Measurements from ENCODE around the gene LRRC71.
"Not testable (repeated sequence)": the region's sequence is repeated elsewhere in the genome, so short reads cannot be mapped to it uniquely, and the experiment has no call there.

Gene LRRC71

DNA sequence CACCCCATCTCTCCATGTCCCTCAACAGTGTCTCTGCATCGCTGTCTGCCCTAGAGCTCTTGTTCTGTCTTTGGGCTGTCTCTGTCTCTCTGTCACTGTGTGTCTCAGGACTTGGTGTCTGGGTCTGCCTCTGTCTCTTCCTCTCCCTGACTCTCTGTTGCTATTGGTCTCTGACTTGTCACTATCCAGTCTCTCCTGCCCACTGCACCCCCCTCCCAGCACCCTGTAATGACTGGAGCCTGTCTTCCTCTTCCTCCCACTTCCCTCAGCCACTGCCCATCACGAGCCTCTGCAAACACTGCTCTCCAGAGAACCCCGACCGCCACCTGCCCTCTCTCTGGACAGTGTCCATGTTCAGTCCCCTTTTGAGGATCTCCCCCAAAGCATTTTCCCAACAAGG is 14.8 kb upstream of the LRRC71 start:
- DNase-seq (ENCODE audit: low read depth), result no peak

DNA sequence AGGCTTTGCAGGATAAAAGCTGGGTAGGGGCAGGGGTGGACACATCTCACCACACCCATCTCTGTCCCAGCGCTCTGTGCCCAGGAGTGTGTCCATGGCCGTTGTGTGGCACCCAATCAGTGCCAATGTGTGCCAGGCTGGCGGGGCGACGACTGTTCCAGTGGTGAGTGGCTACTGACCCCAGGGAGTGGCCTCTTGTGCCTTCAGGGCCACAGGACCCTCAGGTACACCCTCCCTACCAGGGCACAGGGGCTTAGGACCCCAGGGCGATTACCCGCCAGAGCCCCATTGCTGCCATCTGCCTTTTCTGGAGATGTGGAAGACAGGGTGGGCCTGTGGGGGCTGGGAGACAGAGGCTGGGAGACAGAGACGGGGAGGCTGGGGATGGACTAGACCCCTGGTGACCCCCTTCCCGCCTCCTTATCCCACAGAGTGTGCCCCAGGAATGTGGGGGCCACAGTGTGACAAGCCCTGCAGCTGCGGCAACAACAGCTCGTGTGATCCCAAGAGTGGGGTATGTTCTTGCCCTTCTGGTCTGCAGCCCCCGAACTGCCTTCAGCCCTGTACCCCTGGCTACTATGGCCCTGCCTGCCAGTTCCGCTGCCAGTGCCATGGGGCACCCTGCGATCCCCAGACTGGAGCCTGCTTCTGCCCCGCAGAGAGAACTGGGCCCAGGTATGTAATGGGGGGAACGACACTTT is 14.1 kb upstream of the LRRC71 start:
- no peak for DNase-seq (ENCODE audit: low read depth)

DNA sequence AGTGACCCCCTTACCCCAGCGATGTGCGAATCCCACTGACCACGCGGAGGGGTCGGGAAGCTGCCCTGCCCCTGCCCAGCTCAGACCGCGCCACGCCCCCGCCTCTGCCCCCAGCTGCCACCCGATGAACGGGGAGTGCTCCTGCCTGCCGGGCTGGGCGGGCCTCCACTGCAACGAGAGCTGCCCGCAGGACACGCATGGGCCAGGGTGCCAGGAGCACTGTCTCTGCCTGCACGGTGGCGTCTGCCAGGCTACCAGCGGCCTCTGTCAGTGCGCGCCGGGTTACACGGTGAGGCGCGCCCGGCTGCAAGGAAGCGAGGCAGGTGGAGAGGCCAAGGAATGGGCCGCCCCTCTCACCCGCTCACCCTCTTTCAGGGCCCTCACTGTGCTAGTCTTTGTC is 11.9 kb upstream of the LRRC71 start:
- no peak for DNase-seq (ENCODE audit: low read depth)

DNA sequence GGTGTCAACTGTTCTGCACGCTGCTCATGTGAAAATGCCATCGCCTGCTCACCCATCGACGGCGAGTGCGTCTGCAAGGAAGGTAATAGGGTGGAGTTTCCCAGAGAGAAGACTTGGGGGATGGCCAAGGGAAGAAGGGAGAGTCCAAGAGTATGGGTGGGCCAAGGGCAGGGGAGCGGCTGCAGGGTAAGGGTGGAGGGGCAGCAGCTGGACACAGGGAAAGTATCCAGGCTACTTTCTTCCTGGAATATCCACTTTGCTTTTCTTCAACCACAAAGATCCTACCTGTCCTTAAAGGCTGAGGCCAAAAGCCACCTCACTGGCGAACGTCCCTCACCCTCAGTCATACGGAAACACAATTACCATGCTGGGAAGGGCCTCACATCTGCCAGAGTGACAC is 11.5 kb upstream of the LRRC71 start:
- DNase-seq (ENCODE audit: low read depth), result no peak

DNA sequence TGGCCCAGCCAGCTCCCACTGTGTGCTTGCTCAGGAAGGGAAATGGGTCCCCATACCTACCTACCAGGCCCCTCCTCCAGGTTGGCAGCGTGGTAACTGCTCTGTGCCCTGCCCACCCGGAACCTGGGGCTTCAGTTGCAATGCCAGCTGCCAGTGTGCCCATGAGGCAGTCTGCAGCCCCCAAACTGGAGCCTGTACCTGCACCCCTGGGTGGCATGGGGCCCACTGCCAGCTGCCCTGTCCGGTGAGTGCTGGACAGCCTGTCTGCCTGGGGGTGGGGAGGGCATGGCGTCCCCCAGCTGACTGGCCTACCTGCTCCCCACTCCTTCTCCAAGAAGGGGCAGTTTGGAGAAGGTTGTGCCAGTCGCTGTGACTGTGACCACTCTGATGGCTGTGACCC is 10.8 kb upstream of the LRRC71 start:
- no peak for DNase-seq (ENCODE audit: low read depth)

DNA sequence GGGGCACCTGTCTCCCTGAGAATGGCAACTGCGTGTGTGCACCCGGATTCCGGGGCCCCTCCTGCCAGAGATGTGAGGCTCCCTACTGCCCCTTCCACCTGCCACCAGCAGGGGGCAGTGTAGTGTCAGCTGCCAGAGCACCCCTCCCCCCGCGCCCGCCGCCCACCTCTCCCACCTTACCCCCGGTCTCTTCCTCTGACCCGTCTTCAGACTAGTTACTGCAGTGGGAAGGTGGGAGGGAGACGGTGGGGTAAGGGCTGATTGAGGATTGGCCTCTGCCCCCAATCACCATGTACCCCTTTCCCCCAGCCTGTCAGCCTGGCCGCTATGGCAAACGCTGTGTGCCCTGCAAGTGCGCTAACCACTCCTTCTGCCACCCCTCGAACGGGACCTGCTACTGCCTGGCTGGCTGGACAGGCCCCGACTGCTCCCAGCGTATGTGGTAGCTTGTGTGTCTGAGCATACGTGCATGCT is 10.1 kb upstream of the LRRC71 start:
- peak; percentile 44 for DNase-seq (ENCODE audit: low read depth)

DNA sequence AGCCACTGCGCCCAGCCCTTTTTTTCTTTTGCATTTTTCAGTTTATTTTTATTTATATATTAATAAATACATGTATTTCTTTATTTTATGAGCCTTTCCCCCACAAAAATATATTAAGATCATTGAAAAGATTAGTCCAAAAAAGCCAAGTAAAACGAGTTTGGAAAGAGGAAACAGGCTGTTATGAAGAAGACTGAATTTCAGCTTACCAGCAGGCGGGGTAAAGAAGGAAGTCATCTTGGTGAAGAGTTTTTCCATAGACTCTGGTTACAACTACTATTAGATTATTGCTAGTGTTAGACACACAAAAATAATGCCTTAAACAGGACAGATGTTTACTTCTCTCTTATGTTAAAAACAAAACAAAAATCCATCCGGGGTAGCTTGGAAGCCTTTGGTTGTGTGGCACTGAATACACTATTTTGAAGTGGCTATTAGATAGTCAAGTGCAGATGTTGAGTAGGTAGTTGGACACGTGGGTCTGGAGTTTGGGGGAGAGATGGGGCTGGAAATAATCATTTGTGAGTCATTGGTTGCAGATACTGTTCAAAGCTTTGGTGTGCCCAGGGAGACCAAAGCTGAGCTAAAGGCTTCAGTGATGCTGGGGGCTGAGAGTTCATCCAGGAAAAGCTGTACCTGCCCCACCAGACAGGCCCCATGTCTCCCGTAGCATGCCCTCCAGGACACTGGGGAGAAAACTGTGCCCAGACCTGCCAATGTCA is 8.7 kb upstream of the LRRC71 start:
- no peak for DNase-seq (ENCODE audit: low read depth)

DNA sequence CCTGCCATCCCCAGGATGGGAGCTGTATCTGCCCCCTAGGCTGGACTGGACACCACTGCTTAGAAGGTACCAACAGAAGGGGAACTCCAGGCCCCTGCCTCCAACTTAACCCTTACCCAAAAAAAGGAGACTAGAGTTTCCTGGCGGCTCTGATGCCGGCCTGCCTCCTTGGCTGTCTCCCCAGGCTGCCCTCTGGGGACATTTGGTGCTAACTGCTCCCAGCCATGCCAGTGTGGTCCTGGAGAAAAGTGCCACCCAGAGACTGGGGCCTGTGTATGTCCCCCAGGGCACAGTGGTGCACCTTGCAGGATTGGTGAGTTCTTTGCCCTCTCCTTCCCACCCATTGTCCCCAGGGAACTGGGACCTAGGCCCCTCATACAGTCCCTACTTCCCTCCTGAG is 8.1 kb upstream of the LRRC71 start:
- no peak for DNase-seq (ENCODE audit: low read depth)

DNA sequence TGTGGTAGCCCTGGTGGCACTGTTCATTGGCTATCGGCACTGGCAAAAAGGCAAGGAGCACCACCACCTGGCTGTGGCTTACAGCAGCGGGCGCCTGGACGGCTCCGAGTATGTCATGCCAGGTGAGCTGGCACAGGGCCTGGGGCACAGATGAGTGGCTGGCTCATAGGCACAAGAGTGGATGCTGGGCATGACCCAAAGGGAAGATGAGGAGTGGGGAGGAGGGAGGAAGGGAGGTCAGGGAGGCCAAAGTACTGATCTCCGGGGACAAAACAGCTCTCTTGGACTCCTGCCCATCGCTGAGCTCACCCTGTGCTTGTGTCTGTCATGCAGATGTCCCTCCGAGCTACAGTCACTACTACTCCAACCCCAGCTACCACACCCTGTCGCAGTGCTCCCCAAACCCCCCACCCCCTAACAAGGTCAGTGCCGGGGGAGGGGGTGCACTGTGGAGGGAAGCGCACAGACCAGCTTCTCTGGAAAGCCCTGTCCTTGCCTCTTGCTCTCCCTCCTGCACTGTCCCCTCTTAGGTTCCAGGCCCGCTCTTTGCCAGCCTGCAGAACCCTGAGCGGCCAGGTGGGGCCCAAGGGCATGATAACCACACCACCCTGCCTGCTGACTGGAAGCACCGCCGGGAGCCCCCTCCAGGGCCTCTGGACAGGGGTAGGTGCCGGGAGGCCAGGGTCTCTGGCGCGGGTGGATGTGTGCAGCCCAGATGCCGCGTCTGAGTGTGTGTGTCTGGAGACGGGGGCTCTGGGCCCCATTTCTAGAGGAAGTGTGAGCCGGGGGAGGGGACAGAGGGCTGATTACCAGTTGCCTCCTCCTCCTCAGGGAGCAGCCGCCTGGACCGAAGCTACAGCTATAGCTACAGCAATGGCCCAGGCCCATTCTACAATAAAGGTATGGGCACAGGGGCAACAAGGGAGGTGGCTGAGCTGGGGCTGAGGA is 7.3 kb upstream of the LRRC71 start:
- DNase-seq (ENCODE audit: low read depth), result no peak

DNA sequence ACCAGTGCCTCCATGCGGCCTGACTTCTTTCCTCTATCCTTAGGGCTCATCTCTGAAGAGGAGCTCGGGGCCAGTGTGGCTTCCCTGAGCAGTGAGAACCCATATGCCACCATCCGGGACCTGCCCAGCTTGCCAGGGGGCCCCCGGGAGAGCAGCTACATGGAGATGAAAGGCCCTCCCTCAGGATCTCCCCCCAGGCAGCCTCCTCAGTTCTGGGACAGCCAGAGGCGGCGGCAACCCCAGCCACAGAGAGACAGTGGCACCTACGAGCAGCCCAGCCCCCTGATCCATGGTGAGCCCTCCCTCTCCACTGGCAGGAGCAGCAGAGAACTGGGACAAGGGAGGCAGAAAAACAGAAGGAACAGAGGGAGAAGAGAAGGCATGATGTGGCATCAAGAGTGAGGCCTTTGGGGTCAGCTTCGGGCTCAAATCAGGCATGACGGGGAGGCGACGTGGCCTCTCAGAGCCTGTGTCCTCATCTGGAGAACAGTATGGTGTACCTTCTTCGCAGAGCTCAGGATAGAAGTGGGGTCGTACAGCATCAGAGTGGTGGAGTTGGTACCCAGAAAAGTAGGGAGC is 6.5 kb upstream of the LRRC71 start:
- no peak for DNase-seq (ENCODE audit: low read depth)

DNA sequence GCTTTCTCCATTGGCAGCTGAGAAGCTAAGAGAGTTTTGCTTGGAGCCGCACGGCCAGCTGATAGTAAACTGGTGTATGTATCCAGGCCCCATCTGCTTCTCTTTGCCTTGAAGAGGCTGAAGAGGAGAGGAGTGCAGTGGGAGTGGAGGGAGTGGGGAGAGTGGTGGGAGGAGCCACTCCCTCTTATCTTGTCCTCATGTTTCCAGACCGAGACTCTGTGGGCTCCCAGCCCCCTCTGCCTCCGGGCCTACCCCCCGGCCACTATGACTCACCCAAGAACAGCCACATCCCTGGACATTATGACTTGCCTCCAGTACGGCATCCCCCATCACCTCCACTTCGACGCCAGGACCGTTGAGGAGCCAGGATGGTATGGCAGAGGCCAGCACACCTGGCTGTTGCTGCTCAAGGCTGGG is 6.0 kb upstream of the LRRC71 start:
- no peak for DNase-seq (ENCODE audit: low read depth)

DNA sequence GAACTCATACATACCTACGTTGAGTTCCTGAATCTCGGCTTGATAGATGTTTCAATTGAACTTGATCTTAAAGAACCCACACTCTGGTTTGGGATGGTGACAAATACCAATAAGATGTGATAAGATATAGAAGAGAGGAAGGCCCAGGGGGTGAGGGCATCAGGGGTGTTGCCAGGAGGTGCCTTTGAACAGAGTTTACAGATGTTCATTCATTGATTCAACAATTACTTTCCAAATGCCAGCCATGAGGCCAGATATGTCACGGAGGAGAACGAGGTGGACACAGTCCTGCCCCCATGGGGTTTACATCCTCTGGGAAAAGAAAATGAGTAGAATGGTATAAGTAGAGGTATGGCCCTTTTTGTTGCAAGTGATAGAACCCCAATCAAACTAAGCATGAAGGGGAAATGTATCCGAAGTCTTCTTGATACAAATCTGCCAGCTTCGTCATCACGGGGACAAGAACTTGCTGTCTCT is 659 bp downstream of the LRRC71 start:
- no peak for DNase-seq (ENCODE audit: low read depth)

DNA sequence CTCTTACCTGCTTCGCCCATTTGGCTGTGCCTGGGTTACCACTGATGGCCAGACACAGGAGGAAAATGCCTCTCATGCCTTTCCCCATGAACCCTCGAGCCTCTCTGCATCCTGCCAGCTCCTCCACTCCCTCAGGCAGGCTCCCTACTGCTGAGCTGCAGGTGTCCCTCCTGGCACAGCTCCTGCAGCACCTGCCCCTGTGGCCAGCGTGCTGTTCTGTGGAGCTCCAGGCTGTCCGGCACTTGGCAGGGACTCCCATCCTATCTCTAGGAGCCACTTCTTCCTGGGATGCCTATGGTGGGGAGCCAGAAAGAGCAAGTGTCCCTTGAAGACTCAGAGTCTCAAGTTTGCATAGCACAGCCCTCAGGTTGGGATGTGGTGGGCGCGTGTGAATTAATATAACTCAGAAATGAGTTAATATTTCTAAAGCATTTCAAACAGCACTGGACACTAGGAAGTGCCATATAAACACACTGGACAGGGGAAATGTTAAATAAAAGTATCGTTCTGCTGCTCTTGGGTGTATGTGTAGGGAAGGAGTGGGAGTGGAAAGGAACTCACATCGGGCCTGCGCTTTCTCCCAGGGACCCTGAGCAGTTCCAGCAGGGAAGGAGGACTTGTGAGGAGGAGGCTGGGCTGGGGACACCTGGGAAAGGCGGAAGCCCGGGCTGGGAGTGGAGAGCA is 2.7 kb downstream of the LRRC71 start:
- no peak for DNase-seq (ENCODE audit: low read depth)

DNA sequence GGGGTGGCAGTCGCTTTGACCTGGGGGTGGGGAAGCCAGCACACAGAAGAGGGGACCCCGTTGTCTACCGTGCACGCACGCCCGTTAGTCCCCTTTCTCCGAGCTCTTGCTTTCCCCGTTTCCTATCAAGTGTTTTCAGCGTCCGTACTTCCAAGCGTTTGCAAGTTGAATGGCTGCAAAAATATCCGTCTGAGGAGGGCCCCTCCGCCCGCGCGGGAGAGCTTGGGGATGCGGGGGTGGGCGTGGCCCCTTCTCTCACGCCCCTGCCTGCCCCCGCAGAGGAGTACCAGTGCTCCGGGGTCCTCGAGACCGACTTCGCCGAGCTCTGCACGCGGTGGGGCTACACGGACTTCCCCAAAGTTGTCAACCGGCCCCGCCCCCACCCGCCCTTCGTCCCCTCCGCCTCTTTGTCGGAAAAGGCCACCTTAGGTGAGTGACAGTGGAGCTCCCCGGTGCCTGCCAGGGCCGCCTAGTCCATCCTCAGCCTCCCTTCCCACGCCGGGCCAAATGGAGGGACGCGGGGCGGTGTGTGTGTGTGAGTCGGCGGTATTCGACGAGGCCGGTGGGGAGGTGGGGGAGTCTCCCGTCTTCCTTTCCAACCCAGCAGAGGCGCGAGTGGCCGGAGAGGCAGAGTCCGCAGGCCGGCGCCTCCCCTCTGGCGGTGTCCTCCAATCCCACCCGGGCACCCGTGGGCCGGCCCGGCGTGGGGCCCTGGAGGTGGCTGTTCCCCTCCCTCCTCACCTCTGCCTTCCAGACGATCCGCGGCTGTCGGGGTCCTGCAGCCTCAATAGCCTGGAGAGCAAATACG is 3.4 kb downstream of the LRRC71 start:
- DNase-seq (ENCODE audit: low read depth), result no peak

DNA sequence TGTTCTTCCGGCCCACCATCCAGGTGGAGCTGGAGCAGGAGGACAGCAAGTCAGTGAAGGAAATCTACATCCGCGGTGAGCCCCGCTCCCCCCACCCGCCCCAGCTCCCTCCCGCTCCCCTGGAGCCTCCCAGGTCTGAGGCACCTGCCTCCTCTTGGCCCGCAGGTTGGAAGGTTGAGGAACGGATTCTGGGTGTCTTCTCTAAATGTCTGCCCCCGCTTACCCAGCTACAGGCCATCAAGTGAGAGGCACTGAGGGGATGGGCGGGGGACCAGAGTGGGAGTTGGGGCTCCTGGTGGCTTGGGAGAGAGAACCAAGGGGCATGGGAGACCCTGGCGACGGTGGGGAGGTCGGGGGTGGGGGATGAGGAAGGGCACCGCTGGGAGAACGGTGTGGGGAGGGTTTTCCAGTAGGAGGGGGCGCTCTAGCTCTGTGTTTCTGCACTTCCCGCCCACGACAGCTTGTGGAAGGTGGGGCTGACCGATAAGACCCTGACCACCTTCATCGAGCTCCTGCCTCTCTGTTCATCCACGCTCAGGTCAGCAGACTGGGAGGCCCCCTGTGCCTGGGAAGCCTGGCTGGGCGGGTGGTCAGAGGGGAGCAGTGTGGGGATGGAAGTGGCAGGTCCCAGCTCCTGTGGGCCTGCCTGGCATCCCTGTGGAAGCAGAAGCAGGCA is 4.2 kb downstream of the LRRC71 start:
- no peak for DNase-seq (ENCODE audit: low read depth)

DNA sequence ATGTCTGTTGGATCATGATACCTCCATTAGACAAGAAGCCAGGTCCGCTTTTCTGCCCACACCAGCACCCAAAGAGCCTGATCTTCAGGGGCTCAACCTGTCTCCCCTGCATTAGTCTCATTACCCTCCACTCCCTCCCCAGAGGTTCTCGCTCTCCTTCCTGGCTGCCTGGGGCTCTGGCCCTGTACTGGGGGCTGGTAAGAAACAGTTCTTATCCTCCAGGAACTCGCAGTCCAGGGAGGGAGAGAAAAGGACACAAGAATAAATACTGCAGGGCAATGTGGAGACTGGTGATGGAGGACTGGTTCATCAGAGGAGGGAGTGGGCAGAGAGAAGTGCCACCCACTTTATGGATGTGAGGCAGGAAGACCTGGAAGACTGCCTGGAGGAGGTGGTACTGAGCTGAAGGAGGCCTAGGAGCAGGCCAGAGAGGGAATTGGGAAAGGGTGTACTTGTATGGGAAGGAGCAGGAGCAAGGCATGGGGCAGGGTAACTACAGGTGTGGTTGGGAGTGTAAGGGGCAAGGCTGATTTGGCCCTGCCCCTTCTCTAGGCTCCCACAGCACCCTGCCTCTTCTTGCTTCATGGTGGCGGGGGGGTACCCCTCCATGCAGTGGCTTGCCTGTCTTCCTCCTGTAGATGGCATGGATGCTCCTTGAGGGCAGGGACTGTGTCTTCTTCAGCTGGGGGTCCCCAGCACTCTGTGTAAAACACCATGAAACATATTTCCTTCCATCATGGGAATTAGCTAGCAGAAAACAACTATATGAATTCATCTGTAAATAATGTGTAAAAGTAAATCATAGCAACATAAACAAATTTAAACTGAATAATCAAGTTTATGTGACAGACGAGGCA is 5.0 kb downstream of the LRRC71 start:
- no peak for DNase-seq (ENCODE audit: low read depth)

DNA sequence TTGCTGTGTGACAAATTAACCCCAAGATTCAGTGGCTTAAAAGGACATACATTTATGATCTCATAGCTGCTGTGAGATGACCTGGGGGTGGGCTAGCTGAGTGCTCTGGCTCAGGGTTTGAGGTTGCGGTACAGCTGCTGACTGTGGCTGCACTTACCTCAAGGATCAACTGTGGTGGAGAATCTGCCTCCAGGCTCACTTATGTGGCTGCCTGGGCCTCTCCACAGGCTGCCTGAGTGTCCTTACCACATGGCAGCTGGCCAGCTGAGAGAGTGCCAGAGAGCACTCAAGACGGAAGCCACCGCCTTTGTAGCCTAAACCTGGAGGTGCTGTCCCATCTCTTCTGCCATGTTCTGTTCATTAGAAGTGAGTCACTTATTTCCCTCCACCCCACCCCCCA is 5.7 kb downstream of the LRRC71 start:
- DNase-seq (ENCODE audit: low read depth), result no peak

DNA sequence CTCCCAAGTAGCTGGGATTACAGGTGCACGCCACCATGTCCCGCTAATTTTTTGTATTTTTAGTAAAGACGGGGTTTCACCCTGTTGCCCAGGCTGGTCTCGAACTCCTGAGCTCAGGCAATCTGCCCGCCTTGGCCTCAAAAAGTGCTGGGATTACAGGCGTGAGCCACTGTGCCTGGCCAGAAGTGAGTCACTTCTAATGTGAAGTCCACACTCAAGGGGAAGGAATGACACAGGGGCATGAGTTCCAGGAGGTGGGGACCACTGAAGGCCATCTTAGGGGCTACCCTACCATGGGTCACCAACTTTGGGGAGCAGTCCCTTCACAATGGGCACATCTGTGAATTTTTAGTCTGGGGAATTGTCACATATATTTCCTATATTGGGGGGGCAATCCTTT is 6.3 kb downstream of the LRRC71 start:
- not testable (repeated sequence) for DNase-seq (ENCODE audit: low read depth)

Data from activated T-cell treated with anti-CD3 and anti-CD28 coated beads for 1 hour (primary cell).